ENCODE measurements around the gene TMED6.

TMED6 gene

GRCh38 chr16:69326172-69326873, 25.3 kb downstream of the TMED6 start:
- Histone ChIP-seq H3K27me3 (ENCODE audit: control insufficient read depth, low read length) (no peaks in the 10 kb centered on the region), H3K9me3 (ENCODE audit: control insufficient read depth, insufficient read depth, low read length) (no peaks in the 10 kb centered on the region), H3K79me2 (ENCODE audit: control insufficient read depth, low read length) (peaks cover 98% of the 10 kb centered on the region), H3F3A (ENCODE audit: control insufficient read depth, insufficient read depth) (peaks cover 11% of the 10 kb centered on the region), H3K4me2 (ENCODE audit: low read length) (peak overlapping the region; percentile 99), H3K4me3 (ENCODE audit: low read length) (peak overlapping the region; percentile 96), H3K27ac (ENCODE audit: low read depth, low read length) (no peak overlapping the region), H3K4me1 (ENCODE audit: control insufficient read depth, low read length) (peaks cover 56% of the 10 kb centered on the region), H3K36me3 (ENCODE audit: control insufficient read depth, low read length) (peaks cover 87% of the 10 kb centered on the region), H4K20me1 (ENCODE audit: control insufficient read depth, insufficient read depth, low read depth, low read length) (peaks cover 36% of the 10 kb centered on the region; the same call in 1 of the 2 replicates), H3K9me2 (replicated peaks; ENCODE audit: control insufficient read depth, low read length) (no peaks in the 10 kb centered on the region)
- no peak for TF ChIP-seq CTCF (IDR thresholded peaks at IDR 0.05; ENCODE audit: low read depth, low read length, poor library complexity, severe bottlenecking)

GRCh38 chr16:69325784-69326171, 25.8 kb downstream of the TMED6 start:
- peaks cover 91% of the 10 kb centered on the region for H3K36me3 ChIP-seq (ENCODE audit: control insufficient read depth, low read length)
- peaks cover 50% of the 10 kb centered on the region for H3K4me1 ChIP-seq (ENCODE audit: control insufficient read depth, low read length)
- peak overlapping the region; percentile 99 for H3K4me2 ChIP-seq (ENCODE audit: low read length)
- peak overlapping the region; percentile 96 for H3K4me3 ChIP-seq (ENCODE audit: low read length)
- H3K79me2 ChIP-seq (ENCODE audit: control insufficient read depth, low read length): peaks cover 99% of the 10 kb centered on the region
- no peaks in the 10 kb centered on the region for H3K27me3 ChIP-seq (ENCODE audit: control insufficient read depth, low read length)
- peaks cover 11% of the 10 kb centered on the region for H3F3A ChIP-seq (ENCODE audit: control insufficient read depth, insufficient read depth)
- no peak for TF ChIP-seq CTCF (IDR thresholded peaks at IDR 0.05; ENCODE audit: low read depth, low read length, poor library complexity, severe bottlenecking)
- no peak for TF ChIP-seq EZH2phosphoT487 (IDR thresholded peaks at IDR 0.05; ENCODE audit: borderline replicate concordance, low read length)
- no peaks in the 10 kb centered on the region for H3K9me2 ChIP-seq (replicated peaks; ENCODE audit: control insufficient read depth, low read length)
- no peaks in the 10 kb centered on the region for H3K9me3 ChIP-seq (ENCODE audit: control insufficient read depth, insufficient read depth, low read length)
- H3K27ac ChIP-seq (ENCODE audit: low read depth, low read length): no peak overlapping the region
- peaks cover 36% of the 10 kb centered on the region; the same call in 1 of the 2 replicates for H4K20me1 ChIP-seq (ENCODE audit: control insufficient read depth, insufficient read depth, low read depth, low read length)

- TF ChIP-seq CTCF (IDR thresholded peaks at IDR 0.05; ENCODE audit: low read depth, low read length, poor library complexity, severe bottlenecking) (no peak), EZH2phosphoT487 (IDR thresholded peaks at IDR 0.05; ENCODE audit: borderline replicate concordance, low read length) (no peak)
- H3K4me3 ChIP-seq (ENCODE audit: low read length): no peak overlapping the region
- no peaks in the 10 kb centered on the region for H3K9me2 ChIP-seq (replicated peaks; ENCODE audit: control insufficient read depth, low read length)
- peaks cover 96% of the 10 kb centered on the region for H3K79me2 ChIP-seq (ENCODE audit: control insufficient read depth, low read length)
- no peak overlapping the region for H3K27ac ChIP-seq (ENCODE audit: low read depth, low read length)
- H3K36me3 ChIP-seq (ENCODE audit: control insufficient read depth, low read length): peaks cover 98% of the 10 kb centered on the region
- H3K27me3 ChIP-seq (ENCODE audit: control insufficient read depth, low read length): no peaks in the 10 kb centered on the region
- no peak overlapping the region for H3K4me2 ChIP-seq (ENCODE audit: low read length)
- H3K4me1 ChIP-seq (ENCODE audit: control insufficient read depth, low read length): peaks cover 50% of the 10 kb centered on the region
- H3K9me3 ChIP-seq (ENCODE audit: control insufficient read depth, insufficient read depth, low read length): no peaks in the 10 kb centered on the region
- peaks cover 11% of the 10 kb centered on the region for H3F3A ChIP-seq (ENCODE audit: control insufficient read depth, insufficient read depth)
- H4K20me1 ChIP-seq (ENCODE audit: control insufficient read depth, insufficient read depth, low read depth, low read length): peaks cover 36% of the 10 kb centered on the region; the same call in 1 of the 2 replicates
These were observed 26.9 kb downstream of the TMED6 start for GRCh38 chr16:69324585-69325253.

Measured in DOHH2 (cell line).